Endothelial cell of umbilical vein (primary cell): Measurements from ENCODE around the gene AP1G2. TPM values are rescaled to one million over a fixed set of nuclear protein-coding genes. Genes with fewer than 3 reads are reported as not detected.

Experiments used
- BruUV-seq: library from RNA; stranded (reverse); fragments of 400-500 nt; replicated peaks from 2 replicates; lab custom pipeline; 2021; lab: Mats Ljungman, UMichigan
- CTCF ChIA-PET: fragments of 300-600, 350-600 bp; sonication (Branson Sonifier 250); formaldehyde crosslinking; loops from one replicate; lab custom pipeline; 2021; ENCODE audit warnings: antibody characterized with exemption, inconsistent platforms; lab: Charles Lee
- POLR2A ChIA-PET: fragments of 300-600, 350-600 bp; sonication (Branson Sonifier 250); formaldehyde crosslinking; loops from one replicate; lab custom pipeline; 2021; ENCODE audit warnings: antibody characterized with exemption, inconsistent platforms; lab: Charles Lee
- DNase-seq: peaks from one replicate; pipeline ENCODE4 v3.0.0-alpha.2; 2011; ENCODE audit warnings: low read depth, low spot score
- FAIRE-seq: peaks from 2 replicates; lab custom pipeline; 2011; peaks lifted over from hg19 to GRCh38; lab: Jason Lieb, UNC
- H2AFZ ChIP-seq: 2 replicates; pipeline ENCODE4 v1.6.0; 2012; ENCODE audit warnings: low read depth, low read length, control low read depth, inconsistent platforms
- H3K27ac ChIP-seq: 2 replicates; pipeline ENCODE4 v1.5.1; 2011; ENCODE audit warnings: low read depth, mild to moderate bottlenecking, control low read depth, low read length, moderate library complexity; ENCODE audit not compliant: insufficient read depth
- H3K27me3 ChIP-seq, 2 experiments: 2 replicates each; pipeline versions ENCODE4 v1.6.0 to v1.6.1; 2011; ENCODE audit warnings: low read length in 2 of 2, mixed read lengths in 1 of 2; ENCODE audit not compliant: control insufficient read depth in 2 of 2, insufficient read depth in 2 of 2
- H3K36me3 ChIP-seq, 2 experiments: 2 replicates in 1 of 2; 3 replicates in 1 of 2; pipeline ENCODE4 v1.5.1; 2011; ENCODE audit warnings: low read length in 2 of 2, mild to moderate bottlenecking in 1 of 2, moderate library complexity in 1 of 2; ENCODE audit not compliant: control insufficient read depth in 2 of 2, insufficient read depth in 2 of 2; ENCODE audit errors: extremely low read depth in 1 of 2
- H3K4me1 ChIP-seq: 3 replicates; pipeline ENCODE4 v1.5.1; 2011; ENCODE audit warnings: mild to moderate bottlenecking, low read length; ENCODE audit not compliant: control insufficient read depth, insufficient read depth; ENCODE audit errors: extremely low read depth
- H3K4me2 ChIP-seq: 2 replicates; pipeline ENCODE4 v1.6.1; 2011; ENCODE audit warnings: low read length, control low read depth, mixed read lengths; ENCODE audit not compliant: insufficient read depth
- H3K4me3 ChIP-seq, 3 experiments: fragments of 200-600 bp in 1 of 3; sonication (generic), shearing (Covaris generic) in 1 of 3; replicated peaks in 1 of 3; 2 replicates each; pipeline ENCODE4 v1.5.1; 2011 to 2016; ENCODE audit warnings: control low read depth in 3 of 3, low read length in 3 of 3, mild to moderate bottlenecking in 2 of 3, inconsistent platforms in 1 of 3, low read depth in 1 of 3, moderate library complexity in 1 of 3; ENCODE audit not compliant: insufficient read depth in 1 of 3
- H3K79me2 ChIP-seq: 2 replicates; pipeline ENCODE4 v1.6.0; 2012; ENCODE audit warnings: low read length, inconsistent platforms; ENCODE audit not compliant: control insufficient read depth, insufficient read depth
- H3K9ac ChIP-seq: replicated peaks from 2 replicates; pipeline ENCODE3; 2011; ENCODE audit warnings: low read length, control low read depth; ENCODE audit not compliant: insufficient read depth; ENCODE audit errors: extremely low read depth
- H3K9me1 ChIP-seq: replicated peaks from 3 replicates; pipeline ENCODE4 v1.6.0; 2011; ENCODE audit warnings: mild to moderate bottlenecking, low read length; ENCODE audit not compliant: control insufficient read depth, insufficient read depth; ENCODE audit errors: extremely low read depth
- H3K9me3 ChIP-seq: replicated peaks from 2 replicates; pipeline ENCODE4 v1.5.1; 2012; ENCODE audit warnings: low read length, inconsistent platforms; ENCODE audit not compliant: control insufficient read depth, insufficient read depth
- H4K20me1 ChIP-seq: replicated peaks from 2 replicates; pipeline ENCODE3; 2011; ENCODE audit warnings: mild to moderate bottlenecking, low read length; ENCODE audit not compliant: control insufficient read depth, insufficient read depth; ENCODE audit errors: extremely low read depth
- CTCF ChIP-seq, 2 donors: IDR thresholded peaks; 1 replicate in 1 of 2; 2 replicates in 1 of 2; pipeline ENCODE4 v1.5.1; 2011; ENCODE audit warnings: low read length in 2 of 2, mild to moderate bottlenecking in 2 of 2, moderate library complexity in 2 of 2, control low read depth in 1 of 2, inconsistent platforms in 1 of 2, low read depth in 1 of 2; ENCODE audit not compliant: insufficient read depth in 1 of 2; ENCODE audit errors: extremely low read depth in 1 of 2
- EZH2 ChIP-seq: IDR thresholded peaks from 2 replicates; pipeline ENCODE4 v1.6.1; 2012; ENCODE audit warnings: borderline replicate concordance, low read depth, mild to moderate bottlenecking, moderate library complexity, low read length, inconsistent platforms; ENCODE audit not compliant: severe bottlenecking
- dilution Hi-C: fragments of 300-500 bp; cut with MboI; formaldehyde crosslinking; loops from one replicate; pipeline ENCODE4 v1.15.0; 2019; ENCODE audit warnings: low sequenced_read_pairs; ENCODE audit not compliant: extremely low pct_ligation_motif_present
- intact Hi-C: fragments of 100-400 bp; cut with micrococcal nuclease; formaldehyde crosslinking; loops from one replicate; pipeline ENCODE4 v1.10.0; 2022
- polyA plus RNA-seq, 4 experiments: library from polyadenylated mRNA; depleted of rRNA in 3 of 4; stranded (reverse) in 3 of 4; unstranded in 1 of 4; fragments of >200 nt; gene quantifications; 2 replicates each; pipeline versions ENCODE4 v1.2.1 to v1.2.3, GENCODE V29; 2011 to 2012; ENCODE audit warnings: missing spikeins in 1 of 4
- total RNA-seq: library from RNA; stranded (reverse); gene quantifications from 2 replicates; pipeline ENCODE4 v1.2.3, GENCODE V29; 2021
- TF ChIP-seq, protein P1 (sequence below): IDR thresholded peaks from 2 replicates; pipeline ENCODE4 v1.6.1; 2011; ENCODE audit not compliant: insufficient read depth, insufficient read length

Gene AP1G2
- total and polyA plus RNA-seq, 2 donors (not counting 3 experiments of a cell fraction or from before 2014, with no cell fraction given) = 39.0 to 55.8 TPM

DNA sequence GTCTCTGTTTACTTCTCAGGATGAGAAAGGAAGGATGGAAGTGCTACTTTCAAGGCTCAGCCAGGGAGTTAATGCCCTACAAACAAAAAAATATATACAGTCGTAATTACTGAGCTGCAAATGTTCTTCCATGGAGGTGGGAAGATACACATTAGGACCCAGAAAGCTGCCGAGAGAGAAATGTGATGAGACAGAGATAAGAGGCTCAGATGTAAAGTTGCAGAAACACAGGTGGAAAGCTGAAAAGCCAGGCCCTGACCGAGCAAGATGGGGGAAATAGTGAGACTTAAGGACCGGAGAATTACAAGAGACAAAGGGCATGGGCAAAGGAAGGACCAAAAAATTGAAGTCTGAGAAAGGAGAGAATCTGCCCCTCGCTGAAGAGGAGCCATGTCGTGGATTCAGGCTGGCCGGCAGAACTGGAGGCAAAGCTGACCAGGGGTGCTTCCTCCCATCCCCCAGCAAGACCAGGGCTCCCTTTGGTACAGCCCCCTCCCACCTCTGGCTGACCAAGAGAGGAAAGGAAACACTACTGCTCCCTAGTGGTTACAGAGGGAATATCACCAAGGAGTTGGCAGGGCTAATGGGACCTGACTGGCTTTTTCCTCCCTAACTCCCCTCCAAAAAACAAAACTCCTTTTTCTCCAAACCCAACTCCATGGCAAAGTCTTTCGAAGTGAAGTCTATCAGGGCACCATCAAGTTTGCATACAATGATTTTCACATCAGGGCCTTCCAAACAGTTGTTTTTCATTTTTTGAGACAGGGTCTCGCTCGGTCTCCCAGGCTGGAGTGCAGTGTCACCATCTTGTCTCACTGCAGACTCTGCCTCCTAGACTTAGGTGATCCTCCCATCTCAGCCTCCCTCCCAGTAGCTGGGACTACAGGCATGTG lies 28.1 kb downstream of the AP1G2 start:
- Histone ChIP-seq H3K4me3 (no peak overlapping the region), H3K4me1 (no peaks in the 10 kb centered on the region), H3K4me2 (no peak overlapping the region), H3K9me3 (no peaks in the 10 kb centered on the region), H4K20me1 (no peaks in the 10 kb centered on the region), H3K79me2 (no peaks in the 10 kb centered on the region), H3K36me3 (no peaks in the 10 kb centered on the region), H3K27ac (no peak overlapping the region), H3K9ac (no peak overlapping the region), H3K9me1 (no peaks in the 10 kb centered on the region), H2AFZ (no peak overlapping the region), H3K27me3 (no peaks in the 10 kb centered on the region)
- no TSS peak for BruUV-seq
- DNase-seq (peak; percentile 45), FAIRE-seq (peak; percentile 85)
- POLR2A ChIA-PET = no interaction called here
- intact Hi-C loops = loop anchor here (1.0 kb wide), 1 partner anchor 61 kb away; no protein-coding TSS in a partner anchor
- CTCF ChIA-PET = interaction anchor here (0.9 to 3.5 kb wide), 14 partner anchors 11 to 274 kb away, joined by 3 to 39 read pairs (median 4); partner anchors contain the start of gene ZFHX2
- TF ChIP-seq CTCF (IDR thresholded peaks at IDR 0.05; ENCODE audit: extremely low read depth in 1 of 2, insufficient read depth in 1 of 2, low read depth in 1 of 2, low read length in 2 of 2) = peak; percentile 66 to 78
- no peak for TF ChIP-seq EZH2
- TF ChIP-seq, protein P1, sequence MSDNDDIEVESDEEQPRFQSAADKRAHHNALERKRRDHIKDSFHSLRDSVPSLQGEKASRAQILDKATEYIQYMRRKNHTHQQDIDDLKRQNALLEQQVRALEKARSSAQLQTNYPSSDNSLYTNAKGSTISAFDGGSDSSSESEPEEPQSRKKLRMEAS = no peak
- dilution Hi-C loops = no loop called here
